Stimulated activated CD8-positive, alpha-beta memory T cell treated with anti-CD3 and anti-CD28 coated beads, Interleukin-7, amount 100 ng/mL, for 1 hour (primary cell): ENCODE results near the gene PPBP.
"Not testable (repeated sequence)": the region's sequence is repeated elsewhere in the genome, so short reads cannot be mapped to it uniquely, and the experiment has no call there.

Experiments used
- DNase-seq, 2 donors: peaks; one replicate each; pipeline ENCODE4 v3.0.0-alpha.2; 2020; ENCODE audit warnings: low read depth in 2 of 2

PPBP gene

DNA sequence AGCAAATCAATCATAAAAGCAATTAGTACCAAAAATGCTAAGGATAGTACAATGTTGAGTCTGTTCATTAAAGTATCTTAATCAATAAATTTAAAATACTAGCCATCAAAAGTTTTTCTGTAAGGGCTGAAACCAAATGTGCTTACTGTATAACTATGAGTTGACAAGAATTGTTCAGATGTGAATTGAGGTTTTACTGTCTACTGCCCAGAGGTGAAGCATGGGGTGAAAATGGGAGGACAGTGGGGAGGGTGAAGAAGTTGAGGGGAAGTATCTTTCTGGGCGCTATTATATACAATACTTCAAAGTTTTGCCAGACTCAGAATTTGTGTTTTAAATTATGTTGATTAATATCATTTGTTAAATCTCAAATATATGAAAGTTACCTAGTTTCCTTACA lies 4.1 kb upstream of the PPBP start:
- DNase-seq: no peak

DNA sequence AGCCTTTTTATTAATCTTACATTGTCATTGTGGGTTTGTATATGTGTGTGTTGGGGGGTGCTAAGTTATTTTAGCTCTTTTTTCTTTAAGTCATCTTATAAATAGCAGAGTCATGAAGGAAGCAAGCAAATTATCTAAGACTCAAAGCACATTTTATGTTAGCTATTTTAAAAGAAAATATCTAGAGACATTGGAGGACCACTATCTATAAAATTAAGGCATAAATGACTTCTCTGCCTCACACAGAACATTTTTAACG lies 3.7 kb upstream of the PPBP start:
- no peak for DNase-seq

DNA sequence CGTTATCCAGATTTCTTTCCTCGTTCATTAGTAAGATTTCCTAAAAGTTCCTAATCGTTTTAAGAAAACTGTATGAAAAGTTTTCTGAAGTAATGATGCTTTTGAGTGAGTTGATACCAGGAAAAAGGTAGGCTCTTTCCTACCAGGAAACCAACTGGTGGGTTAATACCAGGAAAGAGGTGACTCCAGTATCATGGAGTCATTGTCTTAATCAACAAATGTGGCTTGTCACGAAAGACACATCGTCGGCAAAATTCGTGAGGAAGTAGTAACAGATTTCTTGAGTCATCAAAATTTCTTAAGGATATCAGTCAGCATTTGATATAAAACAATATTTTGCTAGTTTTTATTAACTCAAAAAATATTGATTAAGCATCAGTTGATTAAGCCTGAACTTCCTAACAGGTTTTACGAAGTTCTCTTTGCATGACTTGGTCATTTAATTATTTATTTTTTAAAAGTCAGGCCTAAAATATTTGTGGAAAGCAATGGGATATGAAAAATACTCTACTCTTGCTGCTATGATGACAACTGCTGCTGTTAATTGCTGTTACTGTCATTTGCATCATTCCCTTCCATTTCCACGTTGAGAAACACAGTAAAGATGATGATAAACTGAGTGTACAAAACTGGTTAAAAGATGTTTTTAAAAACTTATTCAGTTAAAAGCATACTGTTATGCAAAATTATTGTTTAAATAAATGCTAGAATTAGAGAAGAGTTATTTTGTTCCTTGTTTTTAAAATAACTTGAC lies 3.2 kb upstream of the PPBP start:
- DNase-seq: no peak

- no peak for DNase-seq
Observed at GRCh38 chr4:73989928-73990327, 1.9 kb upstream of the PPBP start.

DNA sequence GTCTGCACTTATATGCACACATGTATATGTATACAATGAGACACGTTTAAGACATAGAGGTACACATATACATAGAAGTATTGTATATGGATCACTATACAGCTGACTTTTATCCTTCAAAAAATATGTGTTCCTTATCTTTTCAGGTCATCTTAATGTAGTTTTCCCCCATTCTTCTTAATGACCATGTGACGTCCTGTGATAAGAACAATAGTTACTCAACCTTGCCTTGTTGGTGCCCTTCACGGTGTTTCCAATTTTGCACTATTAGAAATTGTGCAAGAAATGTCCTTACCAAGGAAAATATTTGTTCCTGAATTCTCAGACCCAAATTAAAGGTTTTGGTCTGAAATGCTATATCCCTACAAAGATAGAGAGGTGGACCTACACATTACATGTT lies 1.0 kb upstream of the PPBP start:
- no peak for DNase-seq

GRCh38 chr4:73985528-73985852 lies 2.5 kb downstream of the PPBP start:
- DNase-seq: no peak

- no peak for DNase-seq
Observed at GRCh38 chr4:73984736-73985527, 3.1 kb downstream of the PPBP start.

- DNase-seq: not testable (repeated sequence)
Observed at GRCh38 chr4:73981175-73981574, 6.8 kb downstream of the PPBP start.

DNA sequence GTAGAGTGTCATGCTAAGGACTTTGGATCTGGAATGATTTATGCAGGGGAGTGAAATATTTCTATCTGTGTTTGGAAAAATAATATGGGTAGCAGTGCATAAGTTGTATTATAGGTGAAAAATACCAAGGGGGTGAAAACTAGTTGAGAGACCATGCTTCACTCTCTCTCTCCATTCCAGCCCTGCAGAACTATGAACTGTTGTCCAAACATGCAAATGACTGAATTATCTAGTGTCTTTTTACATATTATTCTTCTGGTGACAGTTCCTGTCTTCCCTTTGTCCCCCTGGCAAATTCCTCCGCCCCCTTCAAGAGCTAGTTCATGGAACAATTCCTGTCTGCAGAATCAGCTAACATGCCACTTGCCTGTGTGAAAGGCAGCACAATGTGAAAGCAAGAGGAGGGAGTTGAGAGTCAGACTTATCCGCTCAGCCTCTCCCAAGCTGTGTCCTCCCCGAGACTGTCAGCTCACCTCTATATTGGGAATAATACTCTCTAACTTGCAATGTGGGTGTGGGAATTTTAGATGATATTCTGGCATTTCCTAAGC lies 8.5 kb downstream of the PPBP start:
- no peak for DNase-seq

GRCh38 chr4:73978886-73979285 lies 9.1 kb downstream of the PPBP start:
- DNase-seq: no peak

GRCh38 chr4:73976716-73977115 lies 11.3 kb downstream of the PPBP start:
- no peak for DNase-seq

DNA sequence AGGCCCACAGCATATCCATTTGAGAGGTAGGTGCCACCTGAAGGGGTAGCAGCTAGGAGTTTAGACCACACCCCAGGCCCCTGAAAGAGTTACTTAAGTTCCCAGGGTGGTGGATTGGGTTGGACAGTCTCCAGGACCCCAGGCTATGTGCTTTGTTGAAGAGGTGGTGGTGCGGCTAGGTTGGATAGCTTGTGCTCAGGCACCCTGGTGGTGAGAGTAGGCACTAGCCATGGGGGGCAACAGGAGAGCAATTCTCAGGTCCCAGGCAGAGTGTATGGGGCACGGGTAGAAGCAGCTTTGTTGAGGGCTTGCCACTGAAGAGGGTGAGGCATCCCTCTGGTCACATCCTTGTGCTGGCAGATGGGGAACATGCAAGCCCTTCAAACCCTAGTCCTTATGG lies 11.8 kb downstream of the PPBP start:
- DNase-seq: no peak

DNA sequence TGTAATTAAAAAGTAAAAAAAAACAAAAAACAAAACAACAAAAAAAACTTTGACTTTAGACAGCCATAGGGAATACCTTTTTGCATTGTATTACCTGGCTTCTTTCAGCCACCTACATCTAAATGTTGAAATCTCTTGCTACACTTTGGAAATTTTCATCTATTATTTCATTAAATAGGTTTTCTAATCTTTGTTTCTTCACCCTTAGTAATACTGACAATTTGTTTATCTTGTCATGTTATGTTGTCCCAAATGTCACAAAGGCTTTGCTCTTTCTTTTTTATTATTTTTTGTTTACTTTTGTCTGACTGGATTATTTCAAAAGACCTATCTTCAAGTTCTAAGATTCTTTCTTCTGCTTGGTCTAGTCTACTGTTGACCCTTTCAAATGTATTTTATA lies 13.6 kb downstream of the PPBP start:
- DNase-seq: no peak

DNA sequence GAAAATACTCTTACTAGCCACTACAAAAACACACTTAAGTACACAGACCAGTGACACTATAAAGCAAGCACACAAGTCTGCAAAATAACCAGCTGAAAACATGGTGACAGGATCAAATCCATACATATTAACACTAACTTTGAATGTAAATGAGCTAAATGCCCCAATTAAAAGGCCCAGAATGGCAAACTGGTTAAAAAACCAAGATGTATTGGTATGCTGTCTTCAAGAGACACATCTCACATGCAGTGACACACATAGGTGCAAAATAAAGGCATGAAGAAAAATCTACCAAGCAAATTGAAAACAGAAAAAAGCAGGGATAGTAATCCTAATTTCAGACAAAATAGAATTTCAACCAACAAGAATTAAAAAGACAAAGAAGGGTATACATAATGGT lies 17.0 kb downstream of the PPBP start:
- DNase-seq: no peak

- DNase-seq: no peak
Observed at GRCh38 chr4:73970011-73970410, 18.0 kb downstream of the PPBP start.

DNA sequence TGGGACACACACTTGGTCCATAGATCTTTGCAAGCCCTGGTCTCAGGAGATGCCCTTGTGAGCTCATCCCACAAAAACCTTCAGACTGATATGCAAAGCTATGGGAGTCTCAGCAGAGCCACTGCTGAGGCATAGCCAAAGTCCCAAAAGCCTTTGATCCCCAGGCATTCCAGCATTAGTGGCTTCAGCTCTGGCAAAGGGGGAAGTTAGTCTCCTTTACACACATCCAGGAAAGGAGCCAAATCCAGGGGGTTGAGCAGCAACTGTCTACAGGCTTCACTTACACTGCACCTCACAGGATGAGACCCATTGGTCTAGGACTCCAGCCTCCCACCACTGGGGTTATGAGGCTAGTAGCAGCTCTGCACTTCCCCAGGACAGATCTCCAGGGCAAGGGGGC lies 20.1 kb downstream of the PPBP start:
- DNase-seq: no peak

DNA sequence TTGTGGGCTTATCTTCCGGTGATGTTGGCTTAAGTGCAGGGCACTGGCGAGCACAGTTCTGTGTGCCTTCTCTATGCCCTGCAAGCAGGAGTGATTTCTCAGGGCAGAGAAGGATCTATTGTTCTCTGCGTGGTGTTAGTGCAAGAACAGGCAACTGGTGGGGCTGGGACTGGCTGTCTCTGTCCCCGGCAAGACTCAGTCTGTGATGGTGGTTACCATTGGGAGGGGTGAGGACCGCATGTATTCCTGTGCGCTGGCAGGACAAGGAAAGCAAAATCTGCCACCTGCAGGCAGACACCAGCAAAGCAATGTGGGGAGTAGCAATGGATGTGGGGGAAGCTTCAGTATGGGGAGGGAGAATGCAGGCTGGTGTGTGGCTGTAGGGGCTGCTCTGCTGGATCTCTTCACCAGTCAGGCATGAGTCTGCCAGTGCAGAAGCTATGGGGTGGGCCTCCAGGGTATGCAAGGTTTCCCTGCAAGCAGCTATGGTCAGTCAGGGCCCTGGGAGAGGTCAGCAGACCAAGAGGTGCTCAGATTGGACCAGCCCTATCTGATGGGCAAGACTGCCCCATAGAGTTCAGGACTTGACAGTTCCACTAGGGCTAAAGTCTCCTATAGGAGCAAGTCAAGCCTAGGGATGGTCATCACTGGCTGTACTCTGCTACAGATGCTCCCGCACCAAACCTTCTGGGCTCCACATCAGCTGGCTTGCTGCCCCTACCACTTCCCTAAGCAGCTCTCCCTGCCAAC lies 23.0 kb downstream of the PPBP start:
- DNase-seq: no peak

DNA sequence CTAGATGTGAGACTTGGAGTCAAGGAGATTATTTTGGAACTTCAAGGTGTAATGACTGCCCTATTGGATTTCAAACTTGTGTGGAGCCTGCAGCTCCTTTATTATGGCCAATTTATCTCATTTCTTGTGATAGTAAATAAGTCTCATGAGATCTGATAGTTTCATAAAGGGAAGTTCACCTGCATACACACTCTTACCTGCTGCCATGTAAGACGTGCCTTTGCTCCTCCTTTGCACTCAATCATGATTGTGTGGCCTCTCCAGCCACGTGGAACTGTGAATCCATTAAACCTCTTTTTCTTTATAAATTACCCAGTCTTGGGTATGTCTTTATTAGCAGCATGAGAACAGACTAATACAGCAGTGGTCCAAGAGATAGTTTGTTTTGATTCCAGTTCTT lies 25.3 kb downstream of the PPBP start:
- no peak for DNase-seq

DNA sequence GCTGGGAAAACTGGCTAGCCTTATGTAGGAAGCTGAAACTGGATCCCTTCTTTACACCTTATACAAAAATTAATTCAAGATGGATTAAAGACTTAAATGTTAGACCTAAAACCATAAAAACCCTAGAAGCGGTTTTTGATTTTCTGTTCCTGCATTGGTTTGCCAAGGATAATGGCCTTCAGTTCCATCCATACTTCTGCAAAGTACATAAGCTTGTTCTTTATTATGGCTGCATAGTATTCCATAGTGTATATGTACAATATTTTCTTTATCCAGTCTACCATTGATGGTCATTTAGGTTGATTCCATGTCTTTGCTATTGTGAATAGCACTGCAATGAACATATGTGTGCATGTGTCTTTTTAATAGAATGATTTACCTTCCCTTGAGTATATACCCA lies 28.9 kb downstream of the PPBP start:
- DNase-seq: not testable (repeated sequence)

- DNase-seq: no peak
Observed at GRCh38 chr4:73952352-73952751, 35.6 kb downstream of the PPBP start.

DNA sequence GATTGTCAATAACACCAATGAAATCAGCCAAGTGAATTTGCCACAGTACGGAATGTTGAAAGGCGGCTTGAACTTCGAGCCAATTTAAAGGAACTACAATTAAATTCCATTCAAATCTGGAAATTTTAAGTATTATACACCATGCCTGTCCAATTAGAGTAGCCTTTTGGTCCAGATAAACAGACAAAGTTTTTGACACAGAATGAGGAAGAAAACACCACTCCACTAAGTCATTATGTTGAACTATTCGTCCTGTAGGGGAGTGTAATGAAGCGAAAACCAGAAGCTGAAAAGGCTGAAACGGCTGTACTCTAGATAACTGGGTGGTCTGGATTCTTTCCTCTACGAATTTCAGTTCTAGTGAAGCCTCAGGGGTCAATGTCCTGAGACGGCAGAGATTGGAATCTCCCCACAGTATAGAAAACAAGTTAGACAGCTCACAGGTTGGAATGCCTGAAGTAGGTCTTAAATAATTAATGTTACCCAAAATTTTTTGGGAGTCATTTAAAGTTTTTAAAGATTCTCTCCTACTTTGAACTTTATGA lies 37.5 kb downstream of the PPBP start:
- DNase-seq: not testable (repeated sequence)

- DNase-seq: no peak
Observed at GRCh38 chr4:73948990-73949706, 38.8 kb downstream of the PPBP start.
